SW480 (cell line): Measurements from ENCODE around the gene S100B.
"Not testable (repeated sequence)": the region's sequence is repeated elsewhere in the genome, so short reads cannot be mapped to it uniquely, and the experiment has no call there.

Source experiments
- DNase-seq: peaks from one replicate; pipeline ENCODE4 v3.0.0-alpha.2; 2016; ENCODE audit warnings: low spot score

Gene S100B

DNA sequence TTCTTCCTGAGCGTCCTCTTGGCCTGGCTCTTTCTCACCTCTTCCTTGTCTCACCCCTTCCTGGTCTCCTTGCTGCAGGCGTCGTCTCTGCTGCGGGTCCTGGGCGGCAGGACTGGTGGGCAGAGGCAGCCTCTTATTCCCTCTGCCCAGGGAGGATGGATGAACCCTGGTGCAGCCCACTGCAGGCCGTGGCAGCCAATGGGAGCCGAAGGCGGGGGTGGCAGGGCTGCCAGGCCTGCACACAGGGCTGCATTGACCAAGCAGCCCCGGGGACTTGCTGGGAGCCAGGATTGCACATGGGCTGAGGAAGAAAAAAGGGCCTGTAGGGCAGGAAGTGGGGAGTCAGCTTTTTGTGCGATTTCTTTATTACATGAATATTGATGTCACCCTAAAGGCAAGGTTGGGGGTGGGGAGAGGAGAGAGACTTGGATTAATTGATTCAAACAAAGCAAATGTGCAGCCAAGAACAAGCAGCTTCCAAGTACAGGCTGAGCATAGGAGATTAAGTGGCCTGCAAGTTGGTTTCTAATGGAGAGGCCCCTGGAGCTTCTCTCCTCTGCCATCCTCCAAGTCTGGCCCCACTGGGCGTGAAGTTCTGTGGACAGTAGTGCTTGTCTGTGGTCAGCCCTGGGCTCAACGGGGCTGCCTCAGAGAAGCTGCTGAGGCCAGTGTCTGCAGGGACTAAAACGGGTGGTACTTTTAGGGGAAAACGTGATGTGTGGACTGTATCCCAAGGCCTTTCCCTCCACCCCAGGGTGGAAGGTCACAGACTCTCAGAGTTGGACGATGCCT, at the start of gene S100B:
TSS of gene S100B (minus strand) at position 108 of the 792 bp plus-strand sequence. CDS start 2,667 bp downstream, outside the sequence.
- DNase-seq: no peak

DNA sequence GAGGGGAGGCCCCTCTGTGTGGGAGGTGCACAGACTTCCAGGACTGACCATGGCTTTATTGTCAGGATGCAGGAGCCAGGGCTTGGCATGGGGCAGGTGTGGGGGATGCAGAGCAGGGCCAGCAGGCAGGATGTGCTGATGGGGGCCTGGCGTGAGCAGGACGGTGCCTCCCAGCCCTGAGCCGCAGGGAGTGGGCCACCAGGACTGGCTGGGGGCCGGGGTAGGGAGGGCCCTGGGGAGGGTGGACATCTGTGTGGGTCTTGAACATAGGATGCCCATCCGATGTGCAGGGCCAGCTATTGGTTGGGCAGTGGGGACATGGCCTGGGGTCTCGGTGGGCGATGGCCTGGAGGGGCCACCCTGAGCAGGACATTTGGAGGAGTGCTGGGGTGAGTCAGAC, 46.2 kb upstream of the S100B start:
- no peak for DNase-seq

DNA sequence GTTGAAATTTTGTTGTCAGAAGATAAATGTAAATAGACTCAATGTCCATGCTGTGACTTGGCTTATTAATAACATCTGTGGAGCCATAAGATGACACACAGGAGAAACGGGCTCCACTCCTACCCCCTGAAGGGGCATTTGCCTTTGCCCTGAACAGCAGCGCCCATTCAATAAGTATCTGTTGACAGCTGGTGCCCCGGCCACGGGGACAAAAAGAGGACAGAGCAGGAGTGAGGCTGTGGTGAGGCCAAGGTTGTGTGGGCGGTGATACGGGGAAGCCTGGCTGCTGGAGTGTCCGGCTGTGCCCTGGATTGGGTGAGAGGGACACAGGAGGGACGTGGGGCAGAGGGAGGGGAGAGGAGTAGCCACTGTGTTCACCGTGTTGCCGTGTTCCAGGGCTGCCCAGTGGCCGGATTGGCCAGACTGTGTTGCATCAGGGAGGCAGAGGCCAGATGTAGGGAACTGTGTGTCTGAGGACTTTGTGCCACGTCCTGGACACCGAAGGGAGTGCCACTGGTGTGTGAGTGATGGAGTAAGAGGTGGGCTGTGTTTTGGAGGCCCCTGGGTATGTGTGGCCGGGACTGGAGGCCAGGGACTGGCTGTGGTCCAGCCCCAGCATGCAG, 45.7 kb upstream of the S100B start:
- no peak for DNase-seq

DNA sequence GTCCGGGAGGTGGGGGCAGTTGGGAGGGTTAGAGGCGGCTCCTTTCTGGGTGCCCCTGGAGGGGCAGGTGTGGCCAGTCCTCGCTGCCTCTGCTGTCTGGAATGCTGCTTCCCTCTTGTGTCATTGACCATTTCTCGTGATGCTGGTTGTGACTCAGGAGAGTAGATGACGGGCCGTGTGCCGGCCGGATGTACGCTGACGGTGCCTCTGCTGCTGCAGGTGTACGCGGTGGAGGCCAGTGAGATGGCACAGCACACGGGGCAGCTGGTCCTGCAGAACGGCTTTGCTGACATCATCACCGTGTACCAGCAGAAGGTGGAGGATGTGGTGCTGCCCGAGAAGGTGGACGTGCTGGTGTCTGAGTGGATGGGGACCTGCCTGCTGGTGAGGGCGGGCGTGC, 44.5 kb upstream of the S100B start:
- DNase-seq: no peak

DNA sequence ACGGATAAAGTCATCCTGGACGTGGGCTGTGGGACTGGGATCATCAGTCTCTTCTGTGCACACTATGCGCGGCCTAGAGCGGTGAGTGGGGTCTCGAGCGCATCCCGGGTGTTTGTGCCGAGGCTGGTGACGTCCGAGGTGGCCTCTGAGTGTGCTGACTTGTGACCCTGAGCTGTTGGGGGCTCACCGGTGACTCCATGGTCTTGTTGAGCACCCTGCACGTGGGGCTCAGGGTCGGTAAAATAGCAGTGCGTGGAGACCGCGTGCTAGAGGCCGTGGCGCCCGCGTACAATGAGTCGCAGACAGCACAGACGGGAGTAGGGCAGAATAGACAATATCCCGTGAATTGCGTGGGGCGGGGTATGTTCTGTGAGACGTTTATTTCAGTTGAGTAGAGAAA, 43.7 kb upstream of the S100B start:
- DNase-seq: no peak

DNA sequence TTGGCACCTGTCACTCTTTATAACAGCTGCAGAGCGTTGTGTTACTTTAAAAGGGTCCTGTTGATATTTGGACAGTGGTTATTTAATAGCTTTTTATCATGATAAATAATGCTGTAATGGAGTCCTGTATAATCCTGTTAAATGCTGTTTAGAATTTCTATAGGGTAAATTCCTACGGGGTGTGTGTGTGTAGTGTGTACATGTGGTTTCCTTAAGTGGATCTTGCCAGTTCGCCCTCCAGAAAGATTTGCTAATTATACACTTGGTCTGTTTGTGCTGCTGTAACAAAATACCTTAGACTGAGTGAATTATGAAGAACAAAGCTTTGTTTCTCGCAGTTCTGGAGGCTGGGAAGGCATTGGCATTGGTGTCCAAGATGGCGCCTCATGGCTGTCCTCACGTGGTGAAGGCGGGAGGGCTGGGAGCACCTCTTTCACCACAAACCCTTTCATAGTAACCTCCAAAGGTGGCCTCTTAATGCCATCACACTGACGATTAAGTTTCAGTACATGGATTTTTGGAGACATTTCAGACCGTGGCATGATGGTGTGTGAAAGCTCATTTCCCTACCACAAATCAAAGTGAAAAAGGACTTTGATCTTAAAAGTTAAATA, 41.8 kb upstream of the S100B start:
- DNase-seq: no peak

DNA sequence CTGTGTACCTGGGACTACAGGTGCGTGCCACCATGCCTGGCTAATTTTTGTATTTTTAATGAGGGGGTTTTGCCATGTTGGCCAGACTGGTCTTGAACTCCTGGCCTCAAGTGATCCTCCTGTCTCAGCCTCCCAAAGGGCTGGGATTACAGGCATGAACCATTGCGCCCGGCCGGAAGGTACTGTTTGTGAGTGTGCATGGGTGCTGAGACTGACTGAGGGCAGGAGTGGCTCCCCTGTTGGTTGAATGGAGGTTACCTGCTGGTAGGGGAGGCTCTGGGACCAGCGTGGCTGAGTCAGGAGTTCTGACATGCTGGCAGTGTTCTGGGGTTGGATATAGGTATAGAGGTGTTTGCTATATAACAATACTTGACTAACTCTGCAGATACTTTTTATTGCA, 41.0 kb upstream of the S100B start:
- DNase-seq: no peak

DNA sequence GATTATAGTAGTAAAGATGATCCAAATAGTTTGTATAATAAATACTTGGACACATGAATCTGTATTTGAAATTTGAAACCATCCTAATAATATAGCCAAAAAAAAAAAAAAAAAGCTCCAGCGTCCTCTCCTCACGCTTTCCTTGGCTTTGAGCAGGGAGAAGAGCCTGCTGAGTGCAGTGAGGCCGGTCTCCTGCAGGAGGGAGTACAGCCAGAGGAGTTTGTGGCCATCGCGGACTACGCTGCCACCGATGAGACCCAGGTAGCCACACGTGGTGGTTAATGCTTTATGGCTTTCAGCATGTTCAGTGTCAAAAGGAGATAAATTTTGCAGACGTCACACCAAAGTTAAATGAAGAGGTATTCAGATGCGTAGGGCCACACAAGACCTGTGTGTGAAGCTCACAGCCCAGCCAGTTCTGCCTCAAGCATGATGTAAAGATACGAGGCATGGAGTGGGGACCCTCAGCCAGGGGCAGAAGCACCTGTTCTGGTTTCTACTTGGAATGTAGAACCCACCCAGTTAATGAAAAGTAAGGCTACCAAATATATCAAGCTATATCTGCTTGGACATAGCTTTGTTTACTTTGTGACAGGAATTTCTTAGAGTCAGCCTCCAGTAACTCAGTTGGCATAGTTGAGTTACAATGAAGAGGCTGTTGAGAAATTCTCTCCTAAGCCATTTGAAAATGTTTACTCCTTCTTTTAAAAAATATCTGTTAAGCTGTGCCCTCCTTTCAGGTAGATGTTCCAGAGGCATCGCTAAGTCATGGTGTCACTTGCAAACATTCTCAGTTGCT, 38.7 kb upstream of the S100B start:
- no peak for DNase-seq

DNA sequence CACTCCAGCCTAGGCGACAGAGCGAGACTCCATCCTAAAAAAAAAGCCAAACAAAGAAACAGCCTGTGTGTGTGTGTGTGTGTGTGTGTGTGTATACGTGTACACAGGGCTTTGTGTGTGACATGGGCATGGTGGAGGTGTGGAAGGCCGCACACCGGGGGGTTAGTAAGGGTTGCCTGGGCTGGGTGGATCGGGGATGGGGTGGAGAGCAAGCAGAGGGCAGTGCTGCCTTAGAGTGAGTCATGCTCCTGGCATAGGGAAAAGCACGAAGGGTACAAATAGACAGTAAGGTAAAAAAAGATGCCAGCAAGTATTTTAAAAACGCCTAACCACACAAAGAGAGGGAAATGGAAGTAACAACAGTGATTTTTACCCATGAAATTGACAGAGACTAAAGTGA, 36.8 kb upstream of the S100B start:
- no peak for DNase-seq

DNA sequence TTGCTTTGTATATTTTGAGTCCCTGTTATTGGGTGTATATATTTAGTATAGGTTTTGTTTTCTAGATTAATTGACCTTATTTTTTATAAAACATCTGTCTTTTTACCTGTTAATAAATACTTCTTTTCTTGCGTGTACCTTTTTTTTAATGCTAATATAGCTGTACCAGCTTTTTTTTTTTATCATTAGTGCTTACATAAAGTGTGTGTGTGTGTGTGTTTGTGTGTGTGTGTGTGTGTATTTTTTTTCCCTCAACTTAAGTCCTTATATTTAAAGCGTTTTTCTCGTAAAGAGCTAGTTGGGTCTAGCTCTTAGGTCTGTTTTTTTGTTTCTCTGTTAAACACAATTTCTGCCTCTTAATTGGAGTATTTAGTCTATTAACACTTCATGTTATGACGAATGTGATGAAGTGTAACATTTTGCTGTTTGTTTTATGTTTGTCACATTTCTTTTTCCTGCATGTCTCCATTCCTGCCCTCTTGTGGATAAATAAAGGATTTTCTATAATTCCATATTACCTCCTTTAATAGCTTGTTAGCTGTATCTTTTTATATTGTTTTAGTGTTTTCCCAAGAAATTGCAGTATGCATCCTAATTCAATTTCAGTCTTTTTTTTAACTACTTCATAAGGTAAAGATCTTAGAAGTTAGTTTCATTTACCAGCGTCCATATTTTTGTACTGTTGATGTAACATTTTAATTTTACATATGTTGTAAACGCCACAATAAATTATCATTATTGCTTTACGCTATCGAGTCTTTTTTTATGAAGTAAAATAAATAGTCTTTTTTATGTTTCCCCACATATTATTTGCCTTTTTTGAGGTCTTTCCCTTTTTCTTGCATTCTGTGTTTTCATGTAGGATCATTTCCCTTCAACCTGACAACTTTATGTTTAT, 34.9 kb upstream of the S100B start:
- DNase-seq: peak; percentile 31

DNA sequence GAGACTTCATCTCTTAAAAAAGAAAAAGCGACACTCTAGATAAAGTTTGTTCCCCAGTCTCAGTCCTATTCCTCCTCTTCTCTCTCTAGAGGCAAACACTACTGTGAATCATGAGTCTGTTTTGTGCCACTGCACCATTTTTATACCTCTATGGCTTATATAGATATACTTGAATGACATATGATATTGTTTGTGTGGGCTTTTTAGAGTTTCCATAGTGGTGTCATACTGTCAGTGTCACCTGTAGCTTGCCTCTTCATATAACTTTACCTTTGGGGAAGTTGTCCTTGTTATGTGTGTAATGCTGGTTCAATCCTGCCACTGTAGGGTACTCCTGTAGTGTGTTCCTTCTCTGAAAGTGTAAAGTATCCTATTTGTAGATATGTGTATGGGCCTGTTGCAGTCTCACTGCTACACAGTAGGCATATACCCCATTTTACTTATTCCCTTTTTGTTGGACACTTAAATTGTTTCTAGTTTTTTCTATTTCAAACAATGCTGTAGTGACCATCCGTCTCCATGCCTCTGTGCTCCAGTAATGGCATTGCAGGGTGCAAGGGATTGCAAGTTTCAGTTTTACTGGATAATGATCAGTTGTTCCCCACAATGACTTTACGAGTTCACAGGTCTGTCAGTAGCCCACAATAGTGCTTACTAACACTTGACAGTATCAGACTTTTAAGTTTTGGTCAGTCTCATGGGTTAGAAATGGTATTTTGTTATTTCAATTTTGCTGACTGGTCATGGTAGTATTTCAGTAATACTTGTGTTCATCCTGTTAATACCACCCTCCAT, 33.3 kb upstream of the S100B start:
- no peak for DNase-seq

DNA sequence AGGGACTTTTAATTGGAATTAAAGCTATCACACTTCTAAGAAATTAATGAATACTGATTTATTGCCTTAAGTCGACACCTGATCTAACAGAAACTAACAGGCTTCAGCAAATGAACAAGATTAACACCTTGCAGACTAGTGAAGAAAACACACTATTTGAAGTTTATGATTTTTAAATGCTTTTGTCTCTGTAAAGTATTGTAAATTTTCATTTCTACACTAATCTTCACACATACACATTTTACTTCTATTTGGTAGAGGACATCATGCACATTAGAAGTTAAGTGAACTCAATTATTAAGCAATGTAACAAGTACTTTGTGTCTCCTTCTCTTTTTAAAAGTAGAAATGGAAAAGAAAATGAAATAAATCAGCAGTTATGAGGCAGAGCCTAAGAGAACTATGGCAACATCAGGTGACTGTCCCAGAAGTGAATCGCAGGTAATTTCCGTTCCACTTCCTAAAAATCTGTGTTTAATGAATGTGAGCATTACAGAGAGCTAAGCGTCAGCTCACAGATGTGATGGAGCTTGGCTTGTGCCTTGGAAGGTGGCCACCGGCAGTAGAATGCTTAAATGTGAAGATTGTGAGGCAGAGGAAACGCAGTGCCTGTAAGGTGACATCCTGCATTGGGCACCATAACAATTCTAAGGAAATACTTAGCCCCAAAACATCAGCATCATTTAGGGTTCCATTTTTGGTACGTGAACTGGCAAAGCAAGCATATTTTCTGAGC, 31.8 kb upstream of the S100B start:
- DNase-seq: no peak

DNA sequence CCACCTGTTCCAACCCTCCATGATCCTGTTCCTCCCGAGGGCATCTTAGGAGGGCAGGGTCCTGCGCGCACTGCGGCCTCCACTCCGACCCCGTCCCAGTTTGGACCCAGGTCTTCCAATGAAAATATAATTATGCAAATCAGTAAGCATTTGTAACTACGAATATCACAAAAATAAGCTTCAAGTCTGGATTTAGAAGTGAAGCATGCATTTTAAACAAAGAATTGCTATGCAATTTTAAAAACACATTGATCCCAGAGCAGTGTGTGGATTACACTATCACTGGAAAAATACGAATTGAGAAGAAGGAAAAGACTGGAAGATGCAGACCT, 31.3 kb upstream of the S100B start:
- DNase-seq: no peak

DNA sequence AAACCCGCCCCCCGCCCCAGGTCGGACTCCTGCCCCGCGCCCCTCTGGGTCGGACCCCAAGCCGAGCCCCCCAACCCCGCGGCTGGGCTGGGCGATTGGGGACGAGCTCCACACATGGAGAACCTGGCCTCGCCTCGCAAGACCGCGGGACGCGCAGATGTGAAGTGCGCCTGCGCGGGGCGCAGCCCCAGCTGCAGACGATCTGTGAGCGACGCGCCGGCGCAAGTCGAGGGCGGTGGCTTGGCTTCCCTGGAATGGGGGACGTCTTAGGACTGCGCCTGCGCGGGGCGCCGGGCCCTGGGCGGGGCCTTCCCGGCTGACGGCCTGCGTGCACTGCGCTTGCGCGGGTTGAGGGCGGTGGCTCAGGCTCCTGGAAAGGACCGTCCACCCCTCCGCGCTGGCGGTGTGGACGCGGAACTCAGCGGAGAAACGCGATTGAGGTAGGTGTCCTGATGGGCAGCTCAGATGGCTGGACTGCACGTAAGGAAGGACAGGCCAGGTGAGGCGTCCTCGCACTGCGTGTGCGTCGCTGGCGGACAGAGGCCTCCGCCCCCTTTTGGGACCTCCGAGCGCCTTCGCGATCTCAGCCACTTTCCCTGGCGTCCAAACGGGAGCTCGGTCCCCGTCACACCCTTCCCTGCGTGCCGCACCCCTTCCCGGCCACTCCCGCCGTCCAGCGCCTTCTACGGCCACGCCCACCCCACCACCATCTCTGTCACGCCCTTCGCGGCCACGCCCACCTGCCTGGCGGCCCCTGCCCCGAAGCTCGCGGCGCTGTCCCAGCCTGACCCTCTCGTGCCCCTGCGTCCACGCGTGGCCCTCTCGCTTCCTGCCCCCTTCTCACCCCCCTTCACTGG, 30.7 kb upstream of the S100B start, which contains the start of gene PRMT2:
TSS of gene PRMT2 (plus strand) at position 351 of the 857 bp plus-strand sequence. CDS start 1,278 bp downstream, outside the sequence.
- DNase-seq: peak; percentile 97

DNA sequence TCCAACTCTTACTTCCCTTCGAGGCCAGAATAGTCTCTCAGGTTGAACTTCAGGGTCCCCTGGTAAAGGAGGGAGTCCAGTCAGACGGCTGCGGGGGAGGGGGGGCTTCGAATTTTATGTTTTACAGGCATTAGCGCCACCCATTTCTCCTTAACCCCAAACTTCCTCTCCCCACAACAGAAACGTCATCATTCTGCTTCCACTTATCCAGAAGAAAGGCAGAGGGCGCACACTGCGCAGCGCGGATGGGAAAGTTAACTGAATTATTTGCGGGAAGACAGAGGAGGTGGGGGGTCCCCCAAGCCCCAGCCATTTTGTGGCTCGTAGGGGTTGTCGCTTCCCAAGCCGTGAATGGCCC, 30.1 kb upstream of the S100B start:
- DNase-seq: peak; percentile 92

DNA sequence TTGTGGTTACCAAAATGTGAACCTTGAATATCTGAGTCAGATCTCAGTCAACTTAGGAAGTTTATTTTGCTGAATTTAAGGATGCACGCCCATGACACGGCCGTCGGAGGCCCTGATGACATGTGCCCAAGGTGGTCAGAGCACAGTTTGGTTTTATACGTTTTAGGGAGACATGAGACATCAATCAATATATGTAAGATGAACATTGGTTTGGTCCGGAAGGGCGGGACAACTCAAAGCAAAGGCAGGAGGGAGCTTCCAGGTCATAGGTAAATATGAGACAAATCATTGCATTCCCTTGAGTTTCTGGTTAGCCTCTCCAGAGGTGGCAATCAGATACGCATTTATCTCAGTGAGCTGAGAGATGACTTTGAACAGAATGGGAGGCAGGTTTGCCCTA, 29.5 kb upstream of the S100B start:
- DNase-seq: peak; percentile 8

DNA sequence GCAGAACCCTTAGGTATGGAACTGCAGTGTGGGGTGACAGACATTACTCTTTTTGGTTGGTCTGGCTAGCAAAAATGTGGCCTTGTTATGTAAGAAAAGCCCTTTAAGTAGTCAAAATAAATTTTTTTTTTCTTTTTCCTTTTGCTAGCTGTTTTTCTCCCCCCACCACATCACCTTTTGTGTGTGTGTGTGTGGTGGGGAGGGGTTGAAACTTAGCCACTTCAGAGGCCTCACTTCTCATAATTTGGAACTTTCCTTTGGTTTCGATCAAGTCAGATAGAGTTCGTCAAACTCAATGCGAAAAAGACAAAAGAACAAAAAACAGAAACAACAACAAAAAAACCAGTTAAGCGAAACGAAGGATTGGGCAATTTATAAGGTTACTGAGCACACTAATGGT, 28.7 kb upstream of the S100B start:
- DNase-seq: no peak

DNA sequence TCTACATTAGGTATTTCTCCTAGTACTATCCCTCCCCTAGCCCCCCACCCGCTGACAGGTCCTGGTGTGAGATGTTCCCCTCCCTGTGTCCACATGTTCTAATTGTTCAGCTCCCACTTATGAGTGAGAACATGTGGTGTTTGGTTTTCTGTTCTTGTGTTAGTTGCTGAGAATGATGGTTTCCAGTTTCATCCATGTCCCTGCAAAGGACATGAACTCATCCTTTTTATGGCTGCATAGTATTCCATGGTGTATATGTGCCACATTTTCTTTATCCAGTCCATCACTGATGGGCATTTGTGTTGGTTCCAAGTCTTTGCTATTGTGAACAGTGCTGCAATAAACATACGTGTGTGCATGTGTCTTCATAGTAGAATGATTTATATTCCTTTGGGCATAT, 26.0 kb upstream of the S100B start:
- not testable (repeated sequence) for DNase-seq

DNA sequence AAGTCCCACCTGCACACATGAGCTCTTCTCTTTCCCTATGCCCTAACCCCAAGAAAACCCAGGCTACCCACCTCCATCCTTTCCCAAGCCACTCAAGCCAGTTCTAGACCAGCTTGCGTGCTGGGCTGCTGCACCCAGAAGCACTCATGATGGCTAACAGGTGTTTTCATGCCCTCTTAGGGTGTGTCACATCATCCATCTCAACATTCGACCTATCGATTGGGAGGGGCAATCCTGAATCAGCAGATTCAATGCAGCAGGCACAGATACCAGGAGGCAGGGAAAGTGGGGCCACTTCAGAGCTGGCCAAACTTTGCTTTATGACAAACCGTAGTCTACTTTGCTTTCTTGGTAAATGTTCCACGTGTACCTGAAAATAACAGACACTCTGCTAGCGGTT, 24.0 kb upstream of the S100B start:
- no peak for DNase-seq
